ENCODE data around the gene TCERG1. TPM values are rescaled to one million over a fixed set of nuclear protein-coding genes. Genes with fewer than 3 reads are reported as not detected.

The TCERG1 gene
- total RNA-seq, 1 donor from 2014 or later, result 47.3 TPM

- H3K9me3 Mint-ChIP-seq (ENCODE audit: unreplicated experiment), result no peaks in the 10 kb centered on the region
- no peak overlapping the region for H3K4me3 Mint-ChIP-seq (ENCODE audit: unreplicated experiment)
- peaks cover 15% of the 10 kb centered on the region for H3K36me3 Mint-ChIP-seq (ENCODE audit: unreplicated experiment)
- no peak overlapping the region for H3K27ac Mint-ChIP-seq (ENCODE audit: unreplicated experiment)
- TF ChIP-seq, protein P1, sequence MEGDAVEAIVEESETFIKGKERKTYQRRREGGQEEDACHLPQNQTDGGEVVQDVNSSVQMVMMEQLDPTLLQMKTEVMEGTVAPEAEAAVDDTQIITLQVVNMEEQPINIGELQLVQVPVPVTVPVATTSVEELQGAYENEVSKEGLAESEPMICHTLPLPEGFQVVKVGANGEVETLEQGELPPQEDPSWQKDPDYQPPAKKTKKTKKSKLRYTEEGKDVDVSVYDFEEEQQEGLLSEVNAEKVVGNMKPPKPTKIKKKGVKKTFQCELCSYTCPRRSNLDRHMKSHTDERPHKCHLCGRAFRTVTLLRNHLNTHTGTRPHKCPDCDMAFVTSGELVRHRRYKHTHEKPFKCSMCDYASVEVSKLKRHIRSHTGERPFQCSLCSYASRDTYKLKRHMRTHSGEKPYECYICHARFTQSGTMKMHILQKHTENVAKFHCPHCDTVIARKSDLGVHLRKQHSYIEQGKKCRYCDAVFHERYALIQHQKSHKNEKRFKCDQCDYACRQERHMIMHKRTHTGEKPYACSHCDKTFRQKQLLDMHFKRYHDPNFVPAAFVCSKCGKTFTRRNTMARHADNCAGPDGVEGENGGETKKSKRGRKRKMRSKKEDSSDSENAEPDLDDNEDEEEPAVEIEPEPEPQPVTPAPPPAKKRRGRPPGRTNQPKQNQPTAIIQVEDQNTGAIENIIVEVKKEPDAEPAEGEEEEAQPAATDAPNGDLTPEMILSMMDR (IDR thresholded peaks at IDR 0.05), result no peak
- no peak for DNase-seq (ENCODE audit: extremely low spot score, unreplicated experiment)
- no peaks in the 10 kb centered on the region for H3K4me1 Mint-ChIP-seq (ENCODE audit: unreplicated experiment)
- H3K27me3 Mint-ChIP-seq (ENCODE audit: unreplicated experiment), result no peaks in the 10 kb centered on the region
These were observed 68.5 kb downstream of the TCERG1 start for GRCh38 chr5:146515473-146516150.

- Mint-ChIP-seq H3K36me3 (ENCODE audit: unreplicated experiment) (peaks cover 10% of the 10 kb centered on the region), H3K9me3 (ENCODE audit: unreplicated experiment) (no peaks in the 10 kb centered on the region), H3K4me3 (ENCODE audit: unreplicated experiment) (no peak within 1 kb of the TSS), H3K4me1 (ENCODE audit: unreplicated experiment) (no peaks in the 10 kb centered on the region), H3K27ac (ENCODE audit: unreplicated experiment) (no peak within 1 kb of the TSS), H3K27me3 (ENCODE audit: unreplicated experiment) (no peaks in the 10 kb centered on the region)
- DNase-seq (ENCODE audit: extremely low spot score, unreplicated experiment), result no peak
- TF ChIP-seq, protein P1 (IDR thresholded peaks at IDR 0.05), result no peak
These were observed 69.0 kb downstream of the TCERG1 start, which contains the start of gene GPR151 for GRCh38 chr5:146516151-146516475. Gene GPR151, minus strand, starts transcription at chr5:146516190. Its CDS starts 77 bp downstream, at chr5:146516113.

GRCh38 chr5:146519554-146519953 lies 72.4 kb downstream of the TCERG1 start:
- Mint-ChIP-seq H3K9me3 (ENCODE audit: unreplicated experiment) (no peaks in the 10 kb centered on the region), H3K27ac (ENCODE audit: unreplicated experiment) (no peak overlapping the region), H3K4me3 (ENCODE audit: unreplicated experiment) (no peak overlapping the region), H3K4me1 (ENCODE audit: unreplicated experiment) (no peaks in the 10 kb centered on the region), H3K36me3 (ENCODE audit: unreplicated experiment) (no peaks in the 10 kb centered on the region), H3K27me3 (ENCODE audit: unreplicated experiment) (peaks cover 20% of the 10 kb centered on the region)
- no peak for DNase-seq (ENCODE audit: extremely low spot score, unreplicated experiment)
- TF ChIP-seq, protein P1 (IDR thresholded peaks at IDR 0.05), result no peak

DNA sequence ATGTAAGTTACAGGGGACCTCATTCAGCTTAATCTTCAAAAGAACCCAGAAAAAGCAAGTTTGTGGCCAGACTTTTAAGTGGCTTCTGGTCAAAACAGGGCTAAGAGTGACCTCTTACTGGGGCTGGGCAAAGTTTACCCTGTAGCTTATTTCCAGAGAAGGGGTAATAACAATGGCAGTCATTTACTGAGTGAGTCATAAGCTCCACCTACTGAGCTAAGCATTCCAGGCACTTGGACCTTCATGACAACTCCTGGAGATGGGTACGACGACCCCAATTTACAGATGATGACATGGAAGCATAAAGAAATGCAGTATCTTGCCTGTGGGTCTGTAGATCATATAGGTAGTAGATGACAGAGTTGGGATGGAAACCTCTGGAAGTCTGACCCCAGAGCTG lies 73.6 kb downstream of the TCERG1 start:
- Mint-ChIP-seq H3K36me3 (ENCODE audit: unreplicated experiment) (no peaks in the 10 kb centered on the region), H3K27ac (ENCODE audit: unreplicated experiment) (no peak overlapping the region), H3K9me3 (ENCODE audit: unreplicated experiment) (no peaks in the 10 kb centered on the region), H3K27me3 (ENCODE audit: unreplicated experiment) (peaks cover 24% of the 10 kb centered on the region), H3K4me3 (ENCODE audit: unreplicated experiment) (no peak overlapping the region), H3K4me1 (ENCODE audit: unreplicated experiment) (no peaks in the 10 kb centered on the region)
- TF ChIP-seq, protein P1 (IDR thresholded peaks at IDR 0.05), result no peak
- no peak for DNase-seq (ENCODE audit: extremely low spot score, unreplicated experiment)

- TF ChIP-seq, protein P1 (IDR thresholded peaks at IDR 0.05), result no peak
- DNase-seq (ENCODE audit: extremely low spot score, unreplicated experiment), result no peak
- Mint-ChIP-seq H3K4me1 (ENCODE audit: unreplicated experiment) (no peaks in the 10 kb centered on the region), H3K36me3 (ENCODE audit: unreplicated experiment) (no peaks in the 10 kb centered on the region), H3K27me3 (ENCODE audit: unreplicated experiment) (peaks cover 29% of the 10 kb centered on the region), H3K27ac (ENCODE audit: unreplicated experiment) (no peak overlapping the region), H3K9me3 (ENCODE audit: unreplicated experiment) (no peaks in the 10 kb centered on the region), H3K4me3 (ENCODE audit: unreplicated experiment) (no peak overlapping the region)
These were observed 74.4 kb downstream of the TCERG1 start for GRCh38 chr5:146521403-146522106.
